Activated T-cell treated with anti-CD3 and anti-CD28 coated beads, Interleukin-2, amount 50 U/mL, for 48 hours (primary cell): Measurements from ENCODE around the gene ZNF841.
A peak's percentile ranks its signal among the peaks of the same experiment; 100 is the strongest.
"Not testable (repeated sequence)": the region's sequence is repeated elsewhere in the genome, so short reads cannot be mapped to it uniquely, and the experiment has no call there.

ENCODE experiments used
- DNase-seq, 2 experiments: peaks; one replicate each; pipeline ENCODE4 v3.0.0-alpha.2; 2020

The ZNF841 gene

GRCh38 chr19:52066258-52066863 is 29.2 kb downstream of the ZNF841 start:
- no peak for DNase-seq

DNA sequence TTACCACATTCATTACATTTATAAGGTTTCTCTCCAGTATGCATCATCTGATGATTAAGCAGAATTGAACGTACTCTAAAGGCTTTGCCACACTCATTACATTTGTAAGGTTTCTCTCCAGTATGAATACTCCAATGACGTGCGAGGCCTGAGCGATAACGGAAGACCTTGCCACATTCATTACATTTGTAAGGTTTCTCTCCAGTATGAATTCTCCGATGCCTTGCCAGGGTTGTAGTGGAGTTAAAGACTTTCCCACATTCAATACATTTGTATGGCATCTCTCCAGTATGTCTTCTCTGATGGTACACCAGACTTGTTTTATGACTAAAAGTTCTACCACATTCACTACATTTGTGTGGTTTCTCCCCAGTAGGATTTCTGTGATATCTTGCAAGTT is 30.2 kb downstream of the ZNF841 start:
- no peak for DNase-seq

DNA sequence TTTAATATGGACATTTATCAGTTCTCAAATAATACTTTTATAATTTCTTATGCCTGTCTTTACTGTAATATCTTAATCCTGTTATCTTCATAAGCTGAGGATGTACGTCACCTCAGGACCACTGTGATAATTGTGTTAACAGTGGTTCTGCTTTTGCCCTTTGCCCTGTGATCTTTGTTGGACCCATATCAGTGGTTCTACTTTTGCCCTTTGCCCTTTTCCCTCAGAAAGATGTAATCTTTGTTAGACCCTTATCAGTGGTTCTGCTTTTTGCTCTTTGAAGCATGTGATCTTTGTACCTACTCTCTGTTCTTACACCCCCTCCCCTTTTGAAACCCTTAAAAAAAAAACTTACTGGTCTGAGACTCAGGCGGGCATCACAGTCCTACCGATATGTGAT is 39.1 kb downstream of the ZNF841 start:
- not testable (repeated sequence) for DNase-seq

- DNase-seq: not testable (repeated sequence)
Observed at GRCh38 chr19:52051736-52052135, 43.8 kb downstream of the ZNF841 start.

- peak; percentile 86 to 87 for DNase-seq
Observed at GRCh38 chr19:52048555-52049501, 46.7 kb downstream of the ZNF841 start, which contains the start of gene ZNF432. Gene ZNF432 (minus strand): TSS chr19:52048838. CDS start chr19:52046868, 1,970 bp downstream.

DNA sequence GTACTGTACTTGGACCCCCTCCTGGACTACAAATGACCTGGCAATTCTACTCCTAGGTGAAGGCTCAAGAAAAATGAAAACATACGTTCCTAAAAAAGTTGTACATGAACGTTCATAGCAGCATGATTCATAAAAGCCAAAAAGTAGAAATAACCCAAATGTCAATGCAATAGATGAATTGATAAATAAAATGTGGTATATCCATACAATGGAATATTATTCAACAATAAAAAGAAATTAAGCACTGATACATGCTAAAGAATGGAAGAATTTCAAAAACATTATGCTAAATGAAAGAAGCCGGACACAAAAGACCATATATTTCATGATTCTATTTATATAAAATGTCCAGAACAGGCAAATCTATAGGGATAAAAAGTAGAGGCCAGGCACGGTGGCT is 56.4 kb downstream of the ZNF841 start:
- no peak for DNase-seq

- no peak for DNase-seq
Observed at GRCh38 chr19:52034051-52034728, 61.4 kb downstream of the ZNF841 start.

DNA sequence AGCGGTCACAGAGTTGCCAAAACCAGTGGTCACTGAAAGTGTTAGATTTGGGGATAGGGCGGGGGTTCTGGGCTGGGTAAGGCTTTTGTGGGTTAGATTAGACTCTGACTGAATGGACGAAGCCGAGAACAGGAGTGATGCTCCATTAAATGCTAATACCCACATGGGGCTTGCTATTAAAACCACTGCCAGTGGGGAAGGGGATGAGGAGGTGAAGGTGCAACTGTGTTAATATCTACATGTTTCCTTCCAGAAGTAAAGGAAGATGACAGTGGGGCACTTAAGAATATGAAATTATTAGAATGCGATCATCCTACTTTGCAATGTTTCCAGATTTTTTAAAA is 66.8 kb downstream of the ZNF841 start:
- DNase-seq: no peak

- peak; percentile 89 to 91 for DNase-seq
Observed at GRCh38 chr19:52028027-52028779, 67.4 kb downstream of the ZNF841 start, which contains the start of gene ZNF614. Gene ZNF614 (minus strand): TSS chr19:52028379. CDS start chr19:52025745, 2,634 bp downstream.

DNA sequence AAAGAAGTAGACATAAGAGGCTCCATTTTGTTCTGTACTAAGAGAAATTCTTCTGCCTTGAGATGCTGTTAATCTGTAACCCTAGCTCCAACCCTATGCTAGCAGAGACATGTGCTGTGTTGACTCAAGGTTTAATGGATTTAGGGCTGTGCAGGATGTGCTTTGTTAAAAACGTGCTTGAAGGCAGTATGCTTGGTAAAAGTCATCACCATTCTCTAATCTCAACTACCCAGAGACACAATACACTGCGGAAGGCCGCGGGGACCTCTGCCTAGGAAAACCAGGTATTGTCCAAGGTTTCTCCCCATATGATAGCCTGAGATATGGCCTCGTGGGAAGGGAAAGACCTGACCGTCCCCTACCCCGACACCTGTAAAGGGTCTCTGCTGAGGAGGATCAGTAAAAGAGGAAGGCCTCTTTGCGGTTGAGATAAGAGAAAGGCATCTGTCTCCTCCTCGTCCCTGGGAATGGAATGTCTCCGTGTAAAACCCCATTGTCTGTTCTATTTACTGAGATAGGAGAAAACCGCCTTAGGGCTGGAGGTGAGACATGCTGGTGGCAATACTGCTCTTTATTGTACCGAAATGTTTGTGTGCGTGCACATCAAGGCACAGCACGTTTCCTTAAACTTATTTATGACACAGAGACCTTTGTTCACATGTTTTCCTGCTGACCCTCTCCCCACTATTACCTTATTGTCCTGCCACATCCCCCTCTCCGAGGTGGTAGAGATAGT is 69.1 kb downstream of the ZNF841 start:
- not testable (repeated sequence) for DNase-seq

DNA sequence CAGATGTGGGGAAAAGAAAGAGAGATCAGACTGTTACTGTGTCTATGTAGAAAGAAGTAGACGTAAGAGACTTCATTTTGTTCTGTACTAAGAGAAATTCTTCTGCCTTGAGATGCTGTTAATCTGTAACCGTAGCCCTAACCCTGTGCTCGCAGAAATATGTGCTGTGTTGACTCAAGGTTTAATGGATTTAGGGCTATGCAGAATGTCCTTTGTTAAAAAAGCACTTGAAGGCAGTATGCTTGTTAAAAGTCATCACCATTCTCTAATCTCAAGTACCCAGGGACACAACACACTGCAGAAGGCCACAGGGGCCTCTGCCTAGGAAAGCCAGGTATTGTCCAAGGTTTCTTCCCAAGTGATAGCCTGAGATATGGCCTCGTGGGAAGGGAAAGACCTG is 71.1 kb downstream of the ZNF841 start:
- DNase-seq: not testable (repeated sequence)

DNA sequence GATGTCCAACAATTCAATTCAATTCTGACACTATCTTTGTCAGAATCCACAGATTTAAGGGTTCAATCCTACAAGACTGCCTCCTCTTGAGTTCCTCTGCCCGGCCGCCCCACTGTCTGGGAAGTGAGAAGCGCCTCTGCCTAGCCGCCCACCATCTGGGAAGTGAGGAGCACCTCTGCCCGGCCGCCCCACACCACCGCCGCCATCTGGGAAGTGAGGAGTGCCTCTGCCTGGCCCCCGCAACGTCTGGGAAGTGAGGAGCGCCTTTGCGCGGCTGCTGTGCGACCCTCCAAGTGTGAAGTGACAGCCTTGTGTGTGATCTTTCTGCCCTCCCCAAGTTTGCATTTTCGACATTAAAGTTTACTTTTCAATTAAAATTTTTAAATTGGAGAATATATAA is 73.4 kb downstream of the ZNF841 start:
- no peak for DNase-seq

- DNase-seq: no peak
Observed at GRCh38 chr19:52020506-52020905, 75.1 kb downstream of the ZNF841 start.
